ENCODE measurements around the gene TPP2. TPM values are rescaled to one million over a fixed set of nuclear protein-coding genes. Genes with fewer than 3 reads are reported as not detected.

TPP2 gene
- total and polyA plus RNA-seq, 4 donors = 14.0 to 55.6 (median 22.4) TPM

- TF ChIP-seq REST (IDR thresholded peaks at IDR 0.05) = no peak
- TF ChIP-seq HNF4G (IDR thresholded peaks at IDR 0.05) = no peak
- TF ChIP-seq GABPA (IDR thresholded peaks at IDR 0.05 in 1 of 2, conservative IDR thresholded peaks at IDR 0.05 in 1 of 2) = no peak
- no peak for TF ChIP-seq FOXA1 (IDR thresholded peaks at IDR 0.05)
Observed at GRCh38 chr13:102658660-102659059, 61.9 kb downstream of the TPP2 start (continued).

- Histone ChIP-seq H3K9me3 (ENCODE audit: control insufficient read depth in 4 of 4, low read length in 3 of 4) (peaks cover 0 to 5% (median under 1%) of the 10 kb centered on the region in 4 donors), H3K4me1 (ENCODE audit: control insufficient read depth in 4 of 4, insufficient read depth in 4 of 4, low read length in 3 of 4) (no peaks in the 10 kb centered on the region), H3K27me3 (ENCODE audit: control insufficient read depth in 4 of 4, insufficient read depth in 4 of 4, low read length in 3 of 4) (no peaks in the 10 kb centered on the region), H3K9ac (ENCODE audit: low read depth in 1 of 2, low read length in 2 of 2) (no peak overlapping the region), H3K27ac (ENCODE audit: low read depth in 1 of 2, low read length in 2 of 2) (no peak overlapping the region), H3K36me3 (ENCODE audit: control insufficient read depth in 4 of 4, insufficient read depth in 3 of 4, low read depth in 1 of 4, low read length in 3 of 4) (peaks cover 3 to 31% (median 27%) of the 10 kb centered on the region in 4 donors), H3K4me3 (ENCODE audit: low read depth in 1 of 3, low read length in 3 of 3) (no peak overlapping the region)
- DNase-seq (ENCODE audit: low spot score) = no peak
- no peak for TF ChIP-seq HNF4G (IDR thresholded peaks at IDR 0.05)
- no peak for TF ChIP-seq GABPA (IDR thresholded peaks at IDR 0.05 in 1 of 2, conservative IDR thresholded peaks at IDR 0.05 in 1 of 2)
- TF ChIP-seq REST (IDR thresholded peaks at IDR 0.05) = no peak
- no peak for TF ChIP-seq JUND (IDR thresholded peaks at IDR 0.05)
- no peak for TF ChIP-seq ZBTB33 (IDR thresholded peaks at IDR 0.05)
- no peak for TF ChIP-seq SP1 (IDR thresholded peaks at IDR 0.05)
- TF ChIP-seq MAX (IDR thresholded peaks at IDR 0.05) = no peak
- TF ChIP-seq RAD21 (IDR thresholded peaks at IDR 0.05) = no peak
- no peak for TF ChIP-seq TAF1 (conservative IDR thresholded peaks at IDR 0.05)
- TF ChIP-seq FOXA2 (IDR thresholded peaks at IDR 0.05) = no peak
- no peak for TF ChIP-seq HNF4A (conservative IDR thresholded peaks at IDR 0.05)
- no peak for TF ChIP-seq RXRA (IDR thresholded peaks at IDR 0.05)
- TF ChIP-seq CTCF (IDR thresholded peaks at IDR 0.05; ENCODE audit: low read depth, low read length, missing input control) = no peak
Observed at GRCh38 chr13:102659168-102659713, 62.5 kb downstream of the TPP2 start.

Data from liver (tissue), 9 donors.